SK-N-SH (cell line): ENCODE results near the gene CCND1. TPM values are rescaled to one million over a fixed set of nuclear protein-coding genes. Genes with fewer than 3 reads are reported as not detected.

ENCODE experiments used
- CTCF ChIA-PET: fragments of 300-600, 350-600 bp; formaldehyde crosslinking; extraction: SDS; loops from one replicate; lab custom pipeline; 2021; lab: Yijun Ruan, JAX
- POLR2A ChIA-PET: fragments of 350-600 bp; sonication (Branson Sonifier 250); formaldehyde crosslinking; extraction: SDS; loops from one replicate; lab custom pipeline; 2020; ENCODE audit warnings: antibody characterized with exemption, inconsistent platforms; lab: Yijun Ruan, JAX
- DNase-seq: peaks from one replicate; pipeline ENCODE4 v3.0.0; 2012
- H2AFZ ChIP-seq: fragments of 200-600 bp; sonication (generic); 2 replicates; pipeline ENCODE4 v1.8.1; 2016; ENCODE audit warnings: antibody characterized with exemption, mild to moderate bottlenecking, low read depth
- H3F3A ChIP-seq: fragments of 200-600 bp; sonication (generic); replicated peaks from 2 replicates; pipeline ENCODE3; 2016; ENCODE audit warnings: antibody characterized with exemption, mild to moderate bottlenecking; ENCODE audit not compliant: insufficient read depth
- H3K27ac ChIP-seq, 2 experiments: fragments of 200-500 bp in 1 of 2; fragments of 200-600 bp in 1 of 2; sonication (Bioruptor generic) in 1 of 2; sonication (generic), shearing (Covaris generic) in 1 of 2; 2 replicates each; pipeline versions ENCODE4 v1.5.1 to v1.6.1; 2014 to 2016; ENCODE audit warnings: low read depth in 2 of 2, inconsistent platforms in 1 of 2, low read length in 1 of 2, mild to moderate bottlenecking in 1 of 2, mixed read lengths in 1 of 2
- H3K27me3 ChIP-seq: fragments of 200-600 bp; sonication (generic), shearing (Covaris generic); 2 replicates; pipeline ENCODE4 v1.6.1; 2016; ENCODE audit warnings: mixed run types; ENCODE audit not compliant: insufficient read depth
- H3K36me3 ChIP-seq, 2 experiments: fragments of 200-500 bp in 1 of 2; fragments of 200-600 bp in 1 of 2; sonication (Bioruptor generic) in 1 of 2; sonication (generic) in 1 of 2; replicated peaks in 1 of 2; 2 replicates each; pipeline versions ENCODE3 to v1.5.1; 2014 to 2016; ENCODE audit warnings: low read length in 1 of 2, mild to moderate bottlenecking in 1 of 2; ENCODE audit not compliant: insufficient read depth in 2 of 2, control insufficient read depth in 1 of 2
- H3K4me1 ChIP-seq, 2 experiments: fragments of 200-500 bp in 1 of 2; fragments of 200-600 bp in 1 of 2; sonication (Bioruptor generic) in 1 of 2; sonication (generic), shearing (Covaris generic) in 1 of 2; 2 replicates each; pipeline versions ENCODE4 v1.5.1 to v1.6.1; 2014 to 2016; ENCODE audit warnings: low read depth in 1 of 2, low read length in 1 of 2, mixed run types in 1 of 2; ENCODE audit not compliant: insufficient read depth in 2 of 2, control insufficient read depth in 1 of 2
- H3K4me2 ChIP-seq: fragments of 200-600 bp; sonication (generic), shearing (Covaris generic); 2 replicates; pipeline ENCODE4 v1.6.1; 2017; ENCODE audit warnings: mixed run types
- H3K4me3 ChIP-seq, 2 experiments: fragments of 200-500 bp in 1 of 2; fragments of 200-600 bp in 1 of 2; sonication (Bioruptor generic) in 1 of 2; sonication (generic), shearing (Covaris generic) in 1 of 2; 2 replicates each; pipeline versions ENCODE4 v1.5.1 to v1.8.1; 2014 to 2016; ENCODE audit warnings: low read depth in 2 of 2, inconsistent platforms in 1 of 2, low read length in 1 of 2, mild to moderate bottlenecking in 1 of 2, mixed read lengths in 1 of 2, moderate library complexity in 1 of 2
- H3K79me2 ChIP-seq: fragments of 200-600 bp; sonication (generic); 2 replicates; pipeline ENCODE4 v1.8.1; 2017; ENCODE audit warnings: mild to moderate bottlenecking; ENCODE audit not compliant: insufficient read depth
- H3K9ac ChIP-seq: fragments of 200-600 bp; sonication (generic); 2 replicates; pipeline ENCODE4 v1.6.1; 2017; ENCODE audit warnings: mixed run types
- H3K9me2 ChIP-seq: fragments of 200-600 bp; sonication (generic); 2 replicates; pipeline ENCODE4 v1.6.1; 2017; ENCODE audit warnings: mixed run types
- H3K9me3 ChIP-seq: fragments of 200-600 bp; sonication (generic); 2 replicates; pipeline ENCODE4 v1.6.1; 2017; ENCODE audit warnings: mixed run types, mild to moderate bottlenecking, moderate library complexity
- H4K20me1 ChIP-seq: fragments of 200-600 bp; sonication (generic); 2 replicates; pipeline ENCODE4 v1.6.1; 2017; ENCODE audit warnings: mild to moderate bottlenecking, mixed run types; ENCODE audit not compliant: insufficient read depth
- ELF1 ChIP-seq: IDR thresholded peaks from 2 replicates; pipeline ENCODE4 v1.4.0; 2012
- EZH2phosphoT487 ChIP-seq: fragments of 200-600 bp; sonication (generic); IDR thresholded peaks from 2 replicates; pipeline ENCODE4 v1.6.1; 2017; ENCODE audit warnings: low read depth, mixed run types, mild to moderate bottlenecking, antibody characterized with exemption, moderate library complexity, borderline replicate concordance
- FOXJ3 ChIP-seq: sonication (generic); formaldehyde crosslinking; IDR thresholded peaks from 2 replicates; pipeline ENCODE4 v1.5.1; 2020; ENCODE audit warnings: mild to moderate bottlenecking, missing genetic modification reagents
- FOXM1 ChIP-seq: IDR thresholded peaks from 2 replicates; pipeline ENCODE4 v1.4.0; 2012; ENCODE audit warnings: low read depth, mild to moderate bottlenecking
- GATA2 ChIP-seq: sonication (generic); formaldehyde crosslinking; IDR thresholded peaks from 2 replicates; pipeline ENCODE4 v1.5.0; 2020; ENCODE audit warnings: mild to moderate bottlenecking, missing genetic modification reagents
- IRF3 ChIP-seq: fragments of 150-350 bp; IDR thresholded peaks from 2 replicates; pipeline ENCODE4 v1.6.1; 2016; ENCODE audit warnings: mild to moderate bottlenecking, low read depth, low read length
- JUND ChIP-seq: IDR thresholded peaks from 2 replicates; pipeline ENCODE4 v1.4.0; 2012
- MEF2A ChIP-seq: IDR thresholded peaks from 2 replicates; pipeline ENCODE4 v1.4.0; 2012; ENCODE audit warnings: low read depth, borderline replicate concordance
- NRF1 ChIP-seq: IDR thresholded peaks from 2 replicates; pipeline ENCODE4 v1.6.1; 2012; ENCODE audit warnings: low read depth, mild to moderate bottlenecking, low read length
- RCOR1 ChIP-seq: fragments of 150-350 bp; IDR thresholded peaks from 2 replicates; pipeline ENCODE4 v1.6.1; 2017; ENCODE audit warnings: antibody characterized with exemption, low read length
- RFX5 ChIP-seq: IDR thresholded peaks from 2 replicates; pipeline ENCODE4 v1.6.1; 2012; ENCODE audit warnings: mild to moderate bottlenecking, improper control_type of control experiment, low read length
- RXRA ChIP-seq: IDR thresholded peaks from 2 replicates; pipeline ENCODE4 v1.4.0; 2012; ENCODE audit warnings: low read depth, mild to moderate bottlenecking, borderline replicate concordance
- SMC3 ChIP-seq: IDR thresholded peaks from 2 replicates; pipeline ENCODE4 v1.6.1; 2012; ENCODE audit warnings: low read depth, low read length, improper control_type of control experiment
- TAF1 ChIP-seq: IDR thresholded peaks from 2 replicates; pipeline ENCODE4 v1.6.1; 2012; ENCODE audit warnings: low read depth, mild to moderate bottlenecking, low read length, moderate library complexity, borderline replicate concordance
- TCF12 ChIP-seq: IDR thresholded peaks from 2 replicates; pipeline ENCODE4 v1.4.0; 2012
- TEAD4 ChIP-seq: IDR thresholded peaks from 2 replicates; pipeline ENCODE4 v1.4.0; 2012; ENCODE audit warnings: mild to moderate bottlenecking, borderline replicate concordance; ENCODE audit not compliant: insufficient read depth
- YY1 ChIP-seq: IDR thresholded peaks from 2 replicates; pipeline ENCODE4 v1.4.0; 2012; ENCODE audit warnings: low read depth, mild to moderate bottlenecking
- WGBS: methylation state at CpG from one replicate; pipeline ENCODE4 v1.1.6; 2017; ENCODE audit warnings: low lambda C conversion rate; 5-methylcytosine and 5-hydroxymethylcytosine counted together
- polyA plus RNA-seq, 3 experiments: library from polyadenylated mRNA; depleted of rRNA; stranded (reverse); fragments of >200 nt; gene quantifications; 2 replicates each; pipeline ENCODE4 v1.2.3, GENCODE V29; 2012
- TF ChIP-seq, protein P1 (sequence below): IDR thresholded peaks from 2 replicates; pipeline ENCODE4 v1.6.1; 2012; ENCODE audit warnings: mild to moderate bottlenecking, low read depth, low read length, moderate library complexity
- TF ChIP-seq, protein P2 (sequence below): IDR thresholded peaks from 2 replicates; pipeline ENCODE4; 2012

Gene CCND1
- polyA plus RNA-seq, 1 of the 3 experiments (the other 2 are of a cell fraction): 242 TPM

- Histone ChIP-seq H3K9me2 (no peaks in the 10 kb centered on the region), H4K20me1 (no peaks in the 10 kb centered on the region), H3K79me2 (no peaks in the 10 kb centered on the region), H3K27ac (no peak overlapping the region), H3F3A (no peaks in the 10 kb centered on the region), H2AFZ (no peak overlapping the region), H3K4me3 (no peak overlapping the region), H3K9me3 (no peaks in the 10 kb centered on the region), H3K27me3 (no peaks in the 10 kb centered on the region), H3K9ac (no peak overlapping the region), H3K4me2 (no peak overlapping the region), H3K36me3 (no peaks in the 10 kb centered on the region), H3K4me1 (peaks cover 0 to 8% of the 10 kb centered on the region in 2 experiments; a peak in 1 of 4 replicates)
- no peak for DNase-seq
- ChIA-PET CTCF (no interaction called here), POLR2A (no interaction called here)
- TF ChIP-seq, protein P1, sequence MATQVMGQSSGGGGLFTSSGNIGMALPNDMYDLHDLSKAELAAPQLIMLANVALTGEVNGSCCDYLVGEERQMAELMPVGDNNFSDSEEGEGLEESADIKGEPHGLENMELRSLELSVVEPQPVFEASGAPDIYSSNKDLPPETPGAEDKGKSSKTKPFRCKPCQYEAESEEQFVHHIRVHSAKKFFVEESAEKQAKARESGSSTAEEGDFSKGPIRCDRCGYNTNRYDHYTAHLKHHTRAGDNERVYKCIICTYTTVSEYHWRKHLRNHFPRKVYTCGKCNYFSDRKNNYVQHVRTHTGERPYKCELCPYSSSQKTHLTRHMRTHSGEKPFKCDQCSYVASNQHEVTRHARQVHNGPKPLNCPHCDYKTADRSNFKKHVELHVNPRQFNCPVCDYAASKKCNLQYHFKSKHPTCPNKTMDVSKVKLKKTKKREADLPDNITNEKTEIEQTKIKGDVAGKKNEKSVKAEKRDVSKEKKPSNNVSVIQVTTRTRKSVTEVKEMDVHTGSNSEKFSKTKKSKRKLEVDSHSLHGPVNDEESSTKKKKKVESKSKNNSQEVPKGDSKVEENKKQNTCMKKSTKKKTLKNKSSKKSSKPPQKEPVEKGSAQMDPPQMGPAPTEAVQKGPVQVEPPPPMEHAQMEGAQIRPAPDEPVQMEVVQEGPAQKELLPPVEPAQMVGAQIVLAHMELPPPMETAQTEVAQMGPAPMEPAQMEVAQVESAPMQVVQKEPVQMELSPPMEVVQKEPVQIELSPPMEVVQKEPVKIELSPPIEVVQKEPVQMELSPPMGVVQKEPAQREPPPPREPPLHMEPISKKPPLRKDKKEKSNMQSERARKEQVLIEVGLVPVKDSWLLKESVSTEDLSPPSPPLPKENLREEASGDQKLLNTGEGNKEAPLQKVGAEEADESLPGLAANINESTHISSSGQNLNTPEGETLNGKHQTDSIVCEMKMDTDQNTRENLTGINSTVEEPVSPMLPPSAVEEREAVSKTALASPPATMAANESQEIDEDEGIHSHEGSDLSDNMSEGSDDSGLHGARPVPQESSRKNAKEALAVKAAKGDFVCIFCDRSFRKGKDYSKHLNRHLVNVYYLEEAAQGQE: no peak
- TF ChIP-seq SMC3: no peak
- no peak for TF ChIP-seq IRF3
- no peak for TF ChIP-seq FOXJ3 (CRISPR knock-in tag)
- no peak for TF ChIP-seq RFX5
- TF ChIP-seq JUND: no peak
- TF ChIP-seq TCF12: no peak
- TF ChIP-seq MEF2A: no peak
- TF ChIP-seq TEAD4: no peak
- TF ChIP-seq TAF1: no peak
- TF ChIP-seq ELF1: no peak
- no peak for TF ChIP-seq EZH2phosphoT487
- TF ChIP-seq RXRA: no peak
- TF ChIP-seq RCOR1: no peak
- TF ChIP-seq NRF1: no peak
- WGBS: 72% methylated on average over 4 of the region's 4 CpGs
These were observed 23.7 kb upstream of the CCND1 start for GRCh38 chr11:69617220-69617619.

GRCh38 chr11:69617682-69618081 lies 23.3 kb upstream of the CCND1 start:
- no peaks in the 10 kb centered on the region for H3F3A ChIP-seq
- 84% methylated on average over 9 of the region's 10 CpGs for WGBS
- no peak for DNase-seq
- H3K4me1 ChIP-seq: peaks cover 0 to 8% of the 10 kb centered on the region in 2 experiments; a peak in 1 of 4 replicates
- H2AFZ ChIP-seq: no peak overlapping the region
- no peak overlapping the region for H3K27ac ChIP-seq
- ChIA-PET CTCF (no interaction called here), POLR2A (no interaction called here)
- H3K9me3 ChIP-seq: no peaks in the 10 kb centered on the region
- H3K9ac ChIP-seq: no peak overlapping the region
- TF ChIP-seq GATA2 (CRISPR knock-in tag) (no peak), ELF1 (no peak), YY1 (no peak), FOXM1 (no peak), RCOR1 (no peak)
- TF ChIP-seq, protein P2, sequence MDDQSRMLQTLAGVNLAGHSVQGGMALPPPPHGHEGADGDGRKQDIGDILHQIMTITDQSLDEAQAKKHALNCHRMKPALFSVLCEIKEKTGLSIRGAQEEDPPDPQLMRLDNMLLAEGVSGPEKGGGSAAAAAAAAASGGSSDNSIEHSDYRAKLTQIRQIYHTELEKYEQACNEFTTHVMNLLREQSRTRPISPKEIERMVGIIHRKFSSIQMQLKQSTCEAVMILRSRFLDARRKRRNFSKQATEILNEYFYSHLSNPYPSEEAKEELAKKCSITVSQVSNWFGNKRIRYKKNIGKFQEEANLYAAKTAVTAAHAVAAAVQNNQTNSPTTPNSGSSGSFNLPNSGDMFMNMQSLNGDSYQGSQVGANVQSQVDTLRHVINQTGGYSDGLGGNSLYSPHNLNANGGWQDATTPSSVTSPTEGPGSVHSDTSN: no peak
- no peaks in the 10 kb centered on the region for H3K9me2 ChIP-seq
- no peaks in the 10 kb centered on the region for H3K27me3 ChIP-seq
- H3K4me2 ChIP-seq: no peak overlapping the region
- no peaks in the 10 kb centered on the region for H3K36me3 ChIP-seq
- no peaks in the 10 kb centered on the region for H4K20me1 ChIP-seq
- no peaks in the 10 kb centered on the region for H3K79me2 ChIP-seq
- no peak overlapping the region for H3K4me3 ChIP-seq
